C4-2B (cell line): ENCODE data around the gene FUT2.
A peak's percentile ranks its signal among the peaks of the same experiment; 100 is the strongest.
"Not testable (repeated sequence)": the region's sequence is repeated elsewhere in the genome, so short reads cannot be mapped to it uniquely, and the experiment has no call there.

ENCODE experiments used
- H3K27ac ChIP-seq: fragments of 450-650 bp; 2 replicates; pipeline ENCODE4 v1.5.1; 2017
- ZFX ChIP-seq: fragments of 450-650 bp; IDR thresholded peaks from 2 replicates; pipeline ENCODE4 v1.6.1; 2017
- TF ChIP-seq, protein P1 (sequence below): fragments of 450-650 bp; conservative IDR thresholded peaks from 2 replicates; pipeline ENCODE4 v1.5.1; 2017; ENCODE audit warnings: mild to moderate bottlenecking

The FUT2 gene

DNA sequence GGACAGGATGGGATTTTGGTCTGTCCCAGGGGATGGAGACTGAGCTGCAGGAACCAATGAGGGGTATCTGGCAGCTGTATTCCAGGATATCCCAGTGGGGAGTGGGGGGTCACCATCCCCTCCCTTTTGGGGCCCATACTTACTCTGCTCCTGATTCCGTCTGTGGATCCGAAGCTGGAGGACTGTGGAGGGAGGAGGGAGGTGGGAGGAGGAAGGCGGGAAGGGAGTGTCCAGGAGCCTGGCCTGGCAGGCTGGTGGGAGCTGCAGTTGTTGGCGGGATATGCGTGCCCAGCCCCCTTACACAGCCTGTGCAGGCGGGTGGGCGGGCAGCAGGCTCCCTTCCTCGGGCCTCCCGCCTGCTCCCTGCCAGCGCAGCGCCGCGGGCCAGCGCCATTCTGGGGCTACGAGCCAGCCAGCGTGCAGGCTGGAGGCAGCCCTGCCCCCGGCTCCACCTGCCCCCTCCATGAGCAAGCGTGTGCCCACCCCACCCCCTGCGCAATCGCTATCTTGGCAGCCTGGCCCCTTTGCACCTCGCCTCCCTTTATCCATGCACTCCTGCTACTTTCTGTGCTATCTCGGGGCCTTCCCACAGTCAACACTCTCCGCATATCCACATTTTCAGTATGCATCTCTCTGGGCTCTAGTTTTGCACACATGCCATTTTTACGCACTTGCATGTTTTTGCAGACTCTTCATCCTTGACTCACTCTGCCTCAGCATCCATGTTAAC, 21.0 kb downstream of the FUT2 start:
- TF ChIP-seq, protein P1, sequence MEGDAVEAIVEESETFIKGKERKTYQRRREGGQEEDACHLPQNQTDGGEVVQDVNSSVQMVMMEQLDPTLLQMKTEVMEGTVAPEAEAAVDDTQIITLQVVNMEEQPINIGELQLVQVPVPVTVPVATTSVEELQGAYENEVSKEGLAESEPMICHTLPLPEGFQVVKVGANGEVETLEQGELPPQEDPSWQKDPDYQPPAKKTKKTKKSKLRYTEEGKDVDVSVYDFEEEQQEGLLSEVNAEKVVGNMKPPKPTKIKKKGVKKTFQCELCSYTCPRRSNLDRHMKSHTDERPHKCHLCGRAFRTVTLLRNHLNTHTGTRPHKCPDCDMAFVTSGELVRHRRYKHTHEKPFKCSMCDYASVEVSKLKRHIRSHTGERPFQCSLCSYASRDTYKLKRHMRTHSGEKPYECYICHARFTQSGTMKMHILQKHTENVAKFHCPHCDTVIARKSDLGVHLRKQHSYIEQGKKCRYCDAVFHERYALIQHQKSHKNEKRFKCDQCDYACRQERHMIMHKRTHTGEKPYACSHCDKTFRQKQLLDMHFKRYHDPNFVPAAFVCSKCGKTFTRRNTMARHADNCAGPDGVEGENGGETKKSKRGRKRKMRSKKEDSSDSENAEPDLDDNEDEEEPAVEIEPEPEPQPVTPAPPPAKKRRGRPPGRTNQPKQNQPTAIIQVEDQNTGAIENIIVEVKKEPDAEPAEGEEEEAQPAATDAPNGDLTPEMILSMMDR, result no peak
- TF ChIP-seq ZFX, result no peak
- H3K27ac ChIP-seq, result no peak overlapping the region

DNA sequence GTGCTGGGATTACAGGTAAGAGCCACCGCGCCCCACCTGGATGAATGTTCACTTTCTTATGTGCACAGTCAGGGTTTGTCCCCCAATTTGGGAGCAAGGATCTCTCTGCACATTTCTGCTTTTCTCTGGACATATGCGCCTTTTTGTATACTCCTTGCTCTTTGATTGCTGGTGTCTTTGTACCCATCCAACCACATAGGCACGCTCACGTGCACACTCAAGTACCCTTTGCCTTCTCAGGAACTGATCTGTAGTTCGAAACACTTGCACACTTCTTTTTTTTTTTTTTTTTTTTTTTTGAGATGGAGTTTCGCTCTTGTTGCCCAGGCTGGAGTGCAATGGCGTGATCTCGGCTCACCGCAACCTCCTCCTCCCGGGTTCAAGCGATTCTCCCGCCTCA, 22.3 kb downstream of the FUT2 start:
- not testable (repeated sequence) for H3K27ac ChIP-seq

DNA sequence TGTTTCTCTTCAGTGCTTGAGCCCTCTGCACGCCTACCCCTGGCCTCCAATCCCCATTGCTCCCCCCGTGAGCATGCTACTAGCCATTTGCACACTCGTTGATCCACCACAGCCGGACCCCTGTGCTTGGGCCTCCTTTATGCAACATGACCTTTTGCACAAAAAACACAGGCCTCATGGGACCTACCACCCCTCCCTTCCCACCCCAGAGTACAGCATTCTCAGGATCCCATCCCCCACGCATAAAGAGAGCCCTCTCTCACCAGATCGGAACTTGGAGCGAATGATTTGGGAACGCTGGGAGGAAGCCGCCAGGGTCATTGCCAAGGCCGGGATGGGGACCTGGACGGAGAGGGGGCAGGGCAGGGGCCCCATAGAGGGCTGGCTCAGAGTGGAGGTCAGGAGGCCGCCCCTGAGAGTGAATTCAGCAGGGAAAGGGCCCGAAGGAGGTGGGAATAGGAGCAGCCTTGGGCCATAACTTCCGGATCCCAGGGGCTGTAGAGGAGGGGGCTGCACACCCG, 23.0 kb downstream of the FUT2 start:
- H3K27ac ChIP-seq, result no peak overlapping the region
- TF ChIP-seq, protein P1, result no peak
- TF ChIP-seq ZFX, result no peak

DNA sequence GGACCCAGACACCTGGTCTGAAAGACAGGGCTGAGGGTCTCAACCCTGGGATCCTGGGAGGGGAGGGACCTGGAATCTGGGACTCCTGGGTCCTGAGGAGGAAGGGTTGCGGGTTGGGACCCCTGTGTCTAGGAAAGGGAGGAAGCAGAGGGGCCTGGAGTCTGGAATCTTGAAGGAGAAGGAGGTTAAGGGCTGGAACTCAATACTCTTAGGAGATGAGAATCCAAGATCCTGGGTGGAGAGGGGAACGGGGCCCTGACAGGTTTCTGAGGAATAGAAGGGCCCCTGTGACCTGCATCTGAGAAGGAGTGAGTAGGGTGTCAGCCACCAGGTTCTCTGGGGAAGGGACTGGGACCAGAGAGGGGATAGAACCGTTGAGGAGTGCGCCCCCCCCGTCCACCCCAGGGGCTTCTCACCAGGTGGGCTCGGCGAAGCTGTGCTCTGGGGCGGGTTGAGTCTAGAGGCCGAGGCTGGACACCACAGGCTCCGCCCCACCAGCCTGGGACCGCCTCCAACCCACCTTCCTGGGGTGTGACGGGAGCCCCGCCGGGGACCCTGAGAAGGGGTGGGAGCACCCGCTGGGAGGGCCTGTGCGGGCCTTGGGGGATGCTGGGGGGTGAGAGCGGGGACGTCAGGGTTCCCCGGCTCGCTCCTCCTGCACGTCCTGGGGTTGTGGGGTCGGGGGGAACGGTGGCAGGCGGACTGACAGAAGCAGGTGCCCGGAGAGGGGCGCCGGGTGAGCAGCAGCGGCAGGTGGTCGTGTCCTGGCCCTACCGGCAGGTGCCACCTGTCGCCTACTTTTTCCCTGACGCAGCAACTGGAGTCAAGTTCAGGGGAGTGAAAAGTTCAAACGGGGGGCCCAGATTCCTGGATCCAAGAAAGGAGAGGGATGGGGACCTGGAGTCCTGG, 23.7 kb downstream of the FUT2 start, which contains the start of gene MAMSTR:
MAMSTR (minus strand) TSS at position 463 of the 909 bp plus-strand sequence. CDS start 694 bp downstream, outside the sequence.
- peak within 1 kb of the TSS; percentile 69 for H3K27ac ChIP-seq
- TF ChIP-seq, protein P1, result no peak
- no peak for TF ChIP-seq ZFX

- H3K27ac ChIP-seq, result no peak overlapping the region; the same call in 1 of the 2 replicates
- TF ChIP-seq ZFX, result no peak
- TF ChIP-seq, protein P1, result no peak
Observed at GRCh38 chr19:48720251-48720612, 24.5 kb downstream of the FUT2 start.

- TF ChIP-seq, protein P1, result no peak
- TF ChIP-seq ZFX, result no peak
- H3K27ac ChIP-seq, result peak overlapping the region; percentile 69
Observed at GRCh38 chr19:48720613-48721296, 25.0 kb downstream of the FUT2 start.

DNA sequence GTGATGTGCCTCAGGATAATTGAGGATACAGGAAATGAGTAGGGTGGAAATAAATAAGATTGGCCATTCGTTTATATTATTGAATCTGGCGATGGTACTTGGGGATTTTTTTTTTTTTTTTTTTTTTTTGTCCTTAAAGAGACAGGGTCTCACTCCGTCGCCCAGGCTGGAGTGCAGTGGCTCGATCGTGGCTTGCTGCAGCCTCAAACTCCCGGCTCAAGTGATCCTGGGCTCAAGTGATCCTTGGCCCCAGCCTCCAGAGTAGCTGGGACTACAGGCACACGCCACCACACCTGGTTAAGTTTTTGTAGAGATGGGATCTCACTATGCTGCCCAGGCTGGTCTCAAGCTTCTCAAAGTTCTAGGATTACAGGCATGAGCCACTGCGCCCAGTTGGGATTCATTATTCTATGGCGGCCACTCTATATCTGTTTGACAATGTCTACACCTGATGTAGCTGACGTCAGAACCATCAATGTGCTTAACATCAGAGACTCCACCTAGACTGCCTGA, 26.5 kb downstream of the FUT2 start:
- H3K27ac ChIP-seq, result no peak overlapping the region
- TF ChIP-seq, protein P1, result no peak
- TF ChIP-seq ZFX, result no peak
